ENCODE results near the gene TTC7B.
A peak's percentile ranks its signal among the peaks of the same experiment; 100 is the strongest.

TTC7B gene

GRCh38 chr14:90545966-90546751 lies 270.1 kb downstream of the TTC7B start:
- Histone ChIP-seq H3K36me3 (no peaks in the 10 kb centered on the region), H3K4me3 (ENCODE audit: low read depth, low read length) (no peak overlapping the region), H3K4me1 (peaks cover 22% of the 10 kb centered on the region), H3K27me3 (no peaks in the 10 kb centered on the region), H3K9me3 (no peaks in the 10 kb centered on the region)
- TF ChIP-seq, protein P1, sequence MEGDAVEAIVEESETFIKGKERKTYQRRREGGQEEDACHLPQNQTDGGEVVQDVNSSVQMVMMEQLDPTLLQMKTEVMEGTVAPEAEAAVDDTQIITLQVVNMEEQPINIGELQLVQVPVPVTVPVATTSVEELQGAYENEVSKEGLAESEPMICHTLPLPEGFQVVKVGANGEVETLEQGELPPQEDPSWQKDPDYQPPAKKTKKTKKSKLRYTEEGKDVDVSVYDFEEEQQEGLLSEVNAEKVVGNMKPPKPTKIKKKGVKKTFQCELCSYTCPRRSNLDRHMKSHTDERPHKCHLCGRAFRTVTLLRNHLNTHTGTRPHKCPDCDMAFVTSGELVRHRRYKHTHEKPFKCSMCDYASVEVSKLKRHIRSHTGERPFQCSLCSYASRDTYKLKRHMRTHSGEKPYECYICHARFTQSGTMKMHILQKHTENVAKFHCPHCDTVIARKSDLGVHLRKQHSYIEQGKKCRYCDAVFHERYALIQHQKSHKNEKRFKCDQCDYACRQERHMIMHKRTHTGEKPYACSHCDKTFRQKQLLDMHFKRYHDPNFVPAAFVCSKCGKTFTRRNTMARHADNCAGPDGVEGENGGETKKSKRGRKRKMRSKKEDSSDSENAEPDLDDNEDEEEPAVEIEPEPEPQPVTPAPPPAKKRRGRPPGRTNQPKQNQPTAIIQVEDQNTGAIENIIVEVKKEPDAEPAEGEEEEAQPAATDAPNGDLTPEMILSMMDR (IDR thresholded peaks at IDR 0.05; ENCODE audit: low read depth, low read length), result no peak
- peak; percentile 41 for DNase-seq

DNA sequence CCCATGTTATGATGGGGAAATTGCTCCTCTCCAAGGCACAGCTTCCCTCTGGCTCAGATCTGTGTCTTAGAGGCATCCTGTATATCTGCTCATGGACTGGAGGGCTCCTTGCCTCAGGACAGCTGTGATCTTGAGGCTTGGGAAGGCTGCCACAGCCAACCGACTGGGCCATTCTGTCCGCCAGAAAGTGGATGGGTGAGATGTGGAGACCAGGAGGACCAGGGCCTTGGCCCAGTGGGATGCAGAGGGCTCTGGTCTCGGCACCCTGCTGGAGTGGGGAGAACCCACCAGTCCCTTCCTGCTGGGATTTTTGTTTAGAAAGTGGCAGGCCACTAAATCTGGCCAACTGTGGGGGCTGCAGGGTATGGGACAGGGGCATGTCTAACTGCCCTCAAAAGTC lies 270.8 kb downstream of the TTC7B start:
- no peaks in the 10 kb centered on the region for H3K9me3 ChIP-seq
- peaks cover 22% of the 10 kb centered on the region for H3K4me1 ChIP-seq
- H3K27me3 ChIP-seq, result no peaks in the 10 kb centered on the region
- TF ChIP-seq, protein P1 (IDR thresholded peaks at IDR 0.05; ENCODE audit: low read depth, low read length), result no peak
- no peak overlapping the region for H3K4me3 ChIP-seq (ENCODE audit: low read depth, low read length)
- no peak for DNase-seq
- no peaks in the 10 kb centered on the region for H3K36me3 ChIP-seq

- H3K4me1 ChIP-seq, result peaks cover 22% of the 10 kb centered on the region
- TF ChIP-seq, protein P1 (IDR thresholded peaks at IDR 0.05; ENCODE audit: low read depth, low read length), result no peak
- H3K36me3 ChIP-seq, result no peaks in the 10 kb centered on the region
- DNase-seq, result no peak
- H3K9me3 ChIP-seq, result no peaks in the 10 kb centered on the region
- no peak overlapping the region for H3K4me3 ChIP-seq (ENCODE audit: low read depth, low read length)
- no peaks in the 10 kb centered on the region for H3K27me3 ChIP-seq
These were observed 271.3 kb downstream of the TTC7B start for GRCh38 chr14:90544971-90545370.

DNA sequence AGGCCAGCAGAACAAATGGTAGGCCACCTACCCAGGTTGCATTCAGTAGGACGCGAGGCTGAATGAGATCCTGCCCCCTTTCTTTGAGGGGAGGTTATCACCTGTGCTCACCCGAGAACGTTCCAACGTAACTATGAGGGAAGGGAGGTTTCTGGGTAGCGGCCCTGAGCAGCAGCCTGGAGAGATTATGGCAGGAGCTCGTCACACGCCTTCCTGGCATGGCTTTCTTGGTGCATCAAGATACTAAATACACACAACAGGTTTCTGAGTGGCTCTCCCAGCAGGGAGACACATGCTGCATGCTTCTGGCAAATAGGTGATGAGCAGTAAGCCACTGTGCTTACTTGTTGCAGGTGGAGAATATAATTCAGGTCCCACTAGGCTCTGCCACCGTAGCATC lies 271.7 kb downstream of the TTC7B start:
- Histone ChIP-seq H3K4me3 (ENCODE audit: low read depth, low read length) (no peak overlapping the region), H3K4me1 (peaks cover 22% of the 10 kb centered on the region), H3K9me3 (no peaks in the 10 kb centered on the region), H3K36me3 (no peaks in the 10 kb centered on the region), H3K27me3 (no peaks in the 10 kb centered on the region)
- no peak for DNase-seq
- TF ChIP-seq, protein P1 (IDR thresholded peaks at IDR 0.05; ENCODE audit: low read depth, low read length), result no peak

GRCh38 chr14:90543876-90544275 lies 272.4 kb downstream of the TTC7B start:
- H3K4me3 ChIP-seq (ENCODE audit: low read depth, low read length), result no peak overlapping the region
- H3K27me3 ChIP-seq, result no peaks in the 10 kb centered on the region
- peaks cover 22% of the 10 kb centered on the region for H3K4me1 ChIP-seq
- H3K36me3 ChIP-seq, result no peaks in the 10 kb centered on the region
- TF ChIP-seq, protein P1 (IDR thresholded peaks at IDR 0.05; ENCODE audit: low read depth, low read length), result no peak
- H3K9me3 ChIP-seq, result no peaks in the 10 kb centered on the region
- DNase-seq, result no peak

- no peak overlapping the region for H3K4me3 ChIP-seq (ENCODE audit: low read depth, low read length)
- H3K4me1 ChIP-seq, result peaks cover 9% of the 10 kb centered on the region
- H3K9me3 ChIP-seq, result no peaks in the 10 kb centered on the region
- H3K27me3 ChIP-seq, result no peaks in the 10 kb centered on the region
- TF ChIP-seq, protein P1 (IDR thresholded peaks at IDR 0.05; ENCODE audit: low read depth, low read length), result no peak
- H3K36me3 ChIP-seq, result no peaks in the 10 kb centered on the region
- DNase-seq, result no peak
These were observed 275.1 kb downstream of the TTC7B start for GRCh38 chr14:90541076-90541634.

Measured in BE2C (cell line).